MCF 10A (cell line): ENCODE measurements around the gene F8. TPM values are rescaled to one million over a fixed set of nuclear protein-coding genes. Genes with fewer than 3 reads are reported as not detected.

ENCODE experiments used
- BruUV-seq: library from RNA; stranded (reverse); fragments of 400-500 nt; replicated peaks from 2 replicates; lab custom pipeline; 2021; lab: Mats Ljungman, UMichigan
- CTCF ChIA-PET: fragments of 300-600 bp; sonication (Branson Sonifier 250); formaldehyde crosslinking; extraction: SDS; loops from one replicate; lab custom pipeline; 2021; ENCODE audit warnings: antibody characterized with exemption, inconsistent platforms; lab: Yijun Ruan, JAX
- POLR2A ChIA-PET: fragments of 300-600, 350-650 bp; sonication (Branson Sonifier 250); formaldehyde crosslinking; extraction: SDS; loops from one replicate; lab custom pipeline; 2020; ENCODE audit warnings: antibody characterized with exemption, inconsistent platforms; lab: Yijun Ruan, JAX
- DNase-seq: peaks from one replicate; pipeline ENCODE4 v3.0.0-alpha.2; 2018; ENCODE audit not compliant: unreplicated experiment
- H3K27ac Mint-ChIP-seq: one replicate; pipeline ENCODE4 v1.8.0; 2022; ENCODE audit warnings: mild to moderate bottlenecking, low read depth, mixed read lengths; ENCODE audit not compliant: unreplicated experiment
- H3K27me3 Mint-ChIP-seq: one replicate; pipeline ENCODE4 v1.8.0; 2022; ENCODE audit warnings: mixed read lengths; ENCODE audit not compliant: insufficient read depth, unreplicated experiment
- H3K36me3 Mint-ChIP-seq: one replicate; pipeline ENCODE4 v1.8.0; 2022; ENCODE audit warnings: mild to moderate bottlenecking, moderate library complexity, mixed read lengths; ENCODE audit not compliant: insufficient read depth, unreplicated experiment
- H3K4me1 Mint-ChIP-seq: one replicate; pipeline ENCODE4 v1.8.0; 2022; ENCODE audit warnings: mixed read lengths; ENCODE audit not compliant: insufficient read depth, unreplicated experiment
- H3K4me3 Mint-ChIP-seq: one replicate; pipeline ENCODE4 v1.8.0; 2022; ENCODE audit warnings: mild to moderate bottlenecking, moderate library complexity, mixed read lengths; ENCODE audit not compliant: unreplicated experiment
- H3K9me3 Mint-ChIP-seq: one replicate; pipeline ENCODE4 v1.8.0; 2022; ENCODE audit warnings: mixed read lengths; ENCODE audit not compliant: unreplicated experiment
- intact Hi-C: fragments of 100-400 bp; cut with micrococcal nuclease; formaldehyde crosslinking; loops from 2 replicates; pipeline ENCODE4 v1.14.1; 2022
- total RNA-seq: library from RNA; stranded (reverse); gene quantifications from 2 replicates; pipeline ENCODE4 v1.2.3, GENCODE V29; 2022
- TF ChIP-seq, protein P1 (sequence below): fragments of 200-600 bp; IDR thresholded peaks from one replicate; pipeline ENCODE4 v1.8.0; 2022; ENCODE audit warnings: antibody characterized with exemption, mild to moderate bottlenecking; ENCODE audit not compliant: unreplicated experiment

The F8 gene
- total RNA-seq, 1 experiment from 2014 or later: 5.3 TPM

DNA sequence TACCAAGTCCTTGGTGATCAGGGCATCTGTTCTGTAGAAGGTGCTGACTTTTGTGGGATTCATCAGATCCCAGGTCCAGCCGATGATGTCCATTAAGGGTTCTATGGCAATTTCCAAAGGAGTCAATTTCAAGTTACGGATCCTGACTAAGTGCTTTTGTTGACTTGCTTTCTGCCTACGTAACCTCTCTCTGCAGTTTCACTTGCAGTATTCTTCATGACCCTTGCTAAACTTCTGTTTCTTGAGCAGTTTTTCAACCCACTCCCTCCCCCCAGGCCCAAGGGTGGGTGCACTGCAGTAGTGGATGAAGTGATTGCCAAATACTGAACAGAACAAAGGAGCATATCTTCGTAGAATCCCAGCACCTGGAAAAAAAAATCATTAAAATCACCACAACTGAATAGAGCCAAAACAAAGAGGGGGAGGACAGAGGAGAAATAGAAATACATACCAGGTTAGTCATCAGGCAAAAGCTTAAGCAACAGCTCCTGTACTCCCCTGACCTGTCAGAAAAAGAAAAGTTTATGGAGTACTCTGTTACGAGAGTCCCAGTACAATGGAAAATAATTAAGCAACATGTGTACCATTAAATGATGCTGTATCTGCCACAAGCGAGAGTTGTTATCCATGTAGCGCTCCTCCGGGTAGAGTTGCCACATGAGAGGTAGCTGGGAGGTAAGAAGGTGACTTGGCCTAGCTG lies 42.7 kb upstream of the F8 start:
- POLR2A ChIA-PET: interaction anchor here (0.7 to 3.7 kb wide), 7 partner anchors 9 to 302 kb away, joined by 3 to 35 read pairs (median 6); partner anchors contain the start of genes DKC1, FUNDC2 and VBP1
- CTCF ChIA-PET: interaction anchor here (0.7 to 1.8 kb wide), 4 partner anchors 9 to 148 kb away, joined by 3 to 6 read pairs (median 3); no protein-coding TSS in a partner anchor
- TF ChIP-seq, protein P1, sequence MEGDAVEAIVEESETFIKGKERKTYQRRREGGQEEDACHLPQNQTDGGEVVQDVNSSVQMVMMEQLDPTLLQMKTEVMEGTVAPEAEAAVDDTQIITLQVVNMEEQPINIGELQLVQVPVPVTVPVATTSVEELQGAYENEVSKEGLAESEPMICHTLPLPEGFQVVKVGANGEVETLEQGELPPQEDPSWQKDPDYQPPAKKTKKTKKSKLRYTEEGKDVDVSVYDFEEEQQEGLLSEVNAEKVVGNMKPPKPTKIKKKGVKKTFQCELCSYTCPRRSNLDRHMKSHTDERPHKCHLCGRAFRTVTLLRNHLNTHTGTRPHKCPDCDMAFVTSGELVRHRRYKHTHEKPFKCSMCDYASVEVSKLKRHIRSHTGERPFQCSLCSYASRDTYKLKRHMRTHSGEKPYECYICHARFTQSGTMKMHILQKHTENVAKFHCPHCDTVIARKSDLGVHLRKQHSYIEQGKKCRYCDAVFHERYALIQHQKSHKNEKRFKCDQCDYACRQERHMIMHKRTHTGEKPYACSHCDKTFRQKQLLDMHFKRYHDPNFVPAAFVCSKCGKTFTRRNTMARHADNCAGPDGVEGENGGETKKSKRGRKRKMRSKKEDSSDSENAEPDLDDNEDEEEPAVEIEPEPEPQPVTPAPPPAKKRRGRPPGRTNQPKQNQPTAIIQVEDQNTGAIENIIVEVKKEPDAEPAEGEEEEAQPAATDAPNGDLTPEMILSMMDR: no peak
- Mint-ChIP-seq H3K4me3 (peak overlapping the region; percentile 80), H3K9me3 (no peaks in the 10 kb centered on the region), H3K4me1 (peaks cover 24% of the 10 kb centered on the region), H3K36me3 (peaks cover 18% of the 10 kb centered on the region), H3K27me3 (peaks cover 10% of the 10 kb centered on the region), H3K27ac (peak overlapping the region; percentile 92)
- DNase-seq: peak; percentile 86
- intact Hi-C loops: no loop called here
- no TSS peak for BruUV-seq

DNA sequence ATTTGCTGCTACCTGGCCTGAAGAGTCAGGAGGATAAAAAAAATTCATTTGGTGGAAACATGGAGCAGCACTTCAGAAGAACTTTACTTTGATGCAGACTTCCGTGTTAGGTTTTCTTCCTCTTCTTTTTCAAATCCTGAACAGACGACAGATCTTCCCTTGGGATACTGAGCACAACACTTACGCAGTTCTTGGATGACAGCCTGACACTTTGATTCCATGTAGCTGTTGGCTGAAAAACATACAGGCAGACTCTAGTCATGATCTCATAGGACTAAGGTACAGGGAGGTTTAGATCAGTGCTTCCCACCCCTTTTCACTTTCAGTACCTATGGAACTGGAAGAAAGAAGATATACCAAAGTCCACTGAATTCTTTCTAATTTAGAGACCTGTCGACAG lies 39.2 kb upstream of the F8 start:
- no peak overlapping the region for H3K27ac Mint-ChIP-seq
- TF ChIP-seq, protein P1: no peak
- peaks cover 31% of the 10 kb centered on the region for H3K36me3 Mint-ChIP-seq
- POLR2A ChIA-PET: interaction anchor here (3.3 kb wide), 1 partner anchor 34 kb away, joined by 21 read pairs; the partner anchor contains the start of gene FUNDC2
- no peak overlapping the region for H3K4me3 Mint-ChIP-seq
- H3K27me3 Mint-ChIP-seq: peaks cover 10% of the 10 kb centered on the region
- no peaks in the 10 kb centered on the region for H3K9me3 Mint-ChIP-seq
- no peak for DNase-seq
- H3K4me1 Mint-ChIP-seq: peaks cover 12% of the 10 kb centered on the region
- no TSS peak for BruUV-seq
- intact Hi-C loops: no loop called here
- CTCF ChIA-PET: interaction anchor here (0.6 to 2.1 kb wide), 5 partner anchors 13 to 144 kb away, joined by 3 to 11 read pairs (median 3); no protein-coding TSS in a partner anchor

DNA sequence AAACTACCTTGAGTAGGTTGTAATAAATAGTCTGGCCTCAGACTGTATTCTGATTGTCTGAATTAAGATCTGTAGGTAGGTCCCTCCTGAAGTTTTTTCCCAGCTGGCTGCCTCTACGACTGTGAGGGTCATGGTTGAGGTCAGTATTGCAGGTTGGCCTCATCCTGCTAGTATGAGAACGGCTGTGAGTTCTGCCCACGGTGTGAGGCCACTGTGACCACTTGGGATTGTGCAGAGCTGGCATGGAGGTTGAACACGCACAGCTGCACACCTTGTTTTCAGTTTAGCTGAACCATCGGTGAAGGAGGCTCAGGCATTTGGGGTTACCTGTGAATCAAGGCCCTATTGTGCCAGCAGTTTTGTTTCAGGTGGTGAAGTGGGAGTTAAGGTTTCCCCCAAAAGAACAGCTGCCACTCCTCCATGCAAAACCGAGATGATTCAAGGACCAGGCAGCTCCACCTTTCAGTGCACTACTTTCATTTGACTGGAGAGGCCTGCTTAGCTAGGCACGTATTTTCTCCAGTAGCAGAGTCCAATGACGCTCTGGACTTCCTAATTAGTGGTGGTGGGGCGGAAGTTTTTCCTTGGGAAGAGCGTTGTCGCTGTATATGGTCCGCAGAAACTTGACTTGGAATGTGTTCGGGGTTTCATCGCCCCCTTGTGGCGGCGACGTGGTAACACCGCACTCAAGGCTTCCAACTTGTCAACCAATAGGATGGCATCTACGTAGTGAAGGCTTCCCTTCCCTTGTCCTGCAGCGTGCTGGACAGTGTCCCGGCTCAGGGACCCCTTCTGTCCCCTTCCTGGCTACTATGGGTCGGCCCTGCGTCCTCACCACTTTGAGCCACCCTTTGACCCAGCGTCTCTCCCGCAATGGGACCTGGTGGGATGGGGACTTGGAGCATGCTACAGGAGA lies 34.6 kb upstream of the F8 start:
- Mint-ChIP-seq H3K4me3 (no peak overlapping the region), H3K9me3 (no peaks in the 10 kb centered on the region), H3K36me3 (peaks cover 36% of the 10 kb centered on the region), H3K4me1 (no peaks in the 10 kb centered on the region), H3K27me3 (peaks cover 29% of the 10 kb centered on the region), H3K27ac (no peak overlapping the region)
- ChIA-PET POLR2A (interaction anchor here (0.6 to 2.4 kb wide), 4 partner anchors 8 to 567 kb away, joined by 3 to 11 read pairs (median 6); partner anchors contain the start of genes FUNDC2 and SLC10A3), CTCF (interaction anchor here (0.7 to 3.7 kb wide), 19 partner anchors 7 to 140 kb away, joined by 3 to 37 read pairs (median 3); partner anchors contain the start of gene FUNDC2)
- TF ChIP-seq, protein P1: peak; percentile 68
- no TSS peak for BruUV-seq
- peak; percentile 70 for DNase-seq
- intact Hi-C loops: loop anchor here (1.0 kb wide), 3 partner anchors 70 to 139 kb away; no protein-coding TSS in a partner anchor
